Brain pericyte (primary cell): Measurements from ENCODE around the gene OTOP3.
A peak's percentile ranks its signal among the peaks of the same experiment; 100 is the strongest.
"Not testable (repeated sequence)": the region's sequence is repeated elsewhere in the genome, so short reads cannot be mapped to it uniquely, and the experiment has no call there.

Experiments
- DNase-seq: peaks from one replicate; pipeline ENCODE4 v3.0.0-alpha.2; 2012; ENCODE audit warnings: low read depth, low spot score

OTOP3 gene

GRCh38 chr17:74961657-74962350 lies 26.1 kb downstream of the OTOP3 start:
- peak; percentile 41 for DNase-seq

GRCh38 chr17:74962622-74963394 lies 27.1 kb downstream of the OTOP3 start:
- no peak for DNase-seq

GRCh38 chr17:74963656-74964055 lies 28.0 kb downstream of the OTOP3 start:
- no peak for DNase-seq

- no peak for DNase-seq
These were observed 28.6 kb downstream of the OTOP3 start for GRCh38 chr17:74964246-74964761.

GRCh38 chr17:74964988-74965622 lies 29.4 kb downstream of the OTOP3 start:
- DNase-seq = no peak

- no peak for DNase-seq
These were observed 32.7 kb downstream of the OTOP3 start for GRCh38 chr17:74968361-74968780.

GRCh38 chr17:74969501-74969900 lies 33.8 kb downstream of the OTOP3 start:
- not testable (repeated sequence) for DNase-seq

- DNase-seq = no peak
These were observed 34.7 kb downstream of the OTOP3 start for GRCh38 chr17:74970395-74970794.

GRCh38 chr17:74971069-74971841 lies 35.6 kb downstream of the OTOP3 start:
- no peak for DNase-seq

GRCh38 chr17:74971842-74972106 lies 36.1 kb downstream of the OTOP3 start:
- DNase-seq = no peak

GRCh38 chr17:74972107-74972972 lies 36.6 kb downstream of the OTOP3 start, which contains the start of gene HID1:
Gene HID1, minus strand, starts transcription at chr17:74972759. Its CDS starts 103 bp downstream, at chr17:74972656.
- DNase-seq = no peak

GRCh38 chr17:74972973-74973328 lies 37.3 kb downstream of the OTOP3 start:
- DNase-seq = no peak

- DNase-seq = no peak
These were observed 40.2 kb downstream of the OTOP3 start for GRCh38 chr17:74975943-74976342.

GRCh38 chr17:74977802-74978201 lies 42.1 kb downstream of the OTOP3 start:
- DNase-seq = no peak

GRCh38 chr17:74978240-74978639 lies 42.5 kb downstream of the OTOP3 start:
- no peak for DNase-seq

- DNase-seq = no peak
These were observed 43.9 kb downstream of the OTOP3 start for GRCh38 chr17:74979408-74980146.

GRCh38 chr17:74981318-74981978 lies 45.8 kb downstream of the OTOP3 start:
- no peak for DNase-seq

- DNase-seq = no peak
These were observed 46.4 kb downstream of the OTOP3 start for GRCh38 chr17:74981979-74982662.
